Osteocyte (in vitro differentiated cells): ENCODE results near the gene EVC2. TPM values are rescaled to one million over a fixed set of nuclear protein-coding genes. Genes with fewer than 3 reads are reported as not detected.

Experiments used
- DNase-seq: peaks from one replicate; pipeline ENCODE4 v3.0.0; 2021; ENCODE audit warnings: mixed read lengths; ENCODE audit not compliant: unreplicated experiment; ENCODE audit errors: extremely low spot score
- H3K27ac Mint-ChIP-seq: one replicate; pipeline ENCODE4 v1.8.0; 2021; ENCODE audit warnings: mild to moderate bottlenecking, mixed read lengths; ENCODE audit not compliant: unreplicated experiment
- H3K27me3 Mint-ChIP-seq: one replicate; pipeline ENCODE4 v1.8.0; 2021; ENCODE audit warnings: mixed read lengths; ENCODE audit not compliant: unreplicated experiment
- H3K36me3 Mint-ChIP-seq: one replicate; pipeline ENCODE4 v1.8.0; 2021; ENCODE audit warnings: mixed read lengths; ENCODE audit not compliant: unreplicated experiment
- H3K4me1 Mint-ChIP-seq: one replicate; pipeline ENCODE4 v1.8.0; 2021; ENCODE audit warnings: mixed read lengths; ENCODE audit not compliant: unreplicated experiment
- H3K4me3 Mint-ChIP-seq: one replicate; pipeline ENCODE4 v1.8.0; 2021; ENCODE audit warnings: mild to moderate bottlenecking, moderate library complexity, mixed read lengths; ENCODE audit not compliant: unreplicated experiment
- H3K9me3 Mint-ChIP-seq: one replicate; pipeline ENCODE4 v1.8.0; 2021; ENCODE audit warnings: mixed read lengths; ENCODE audit not compliant: unreplicated experiment
- CTCF ChIP-seq: fragments of 200-600 bp; sonication (generic); IDR thresholded peaks from 2 replicates; pipeline ENCODE4 v1.5.0; 2021; ENCODE audit warnings: antibody characterized with exemption, mild to moderate bottlenecking, moderate library complexity
- long read RNA-seq: library from polyadenylated mRNA; unstranded; transcript quantifications from one replicate; pipeline ENCODE4 v2.0.0, GENCODE V29; 2021
- total RNA-seq: library from RNA; stranded (reverse); gene quantifications from 2 replicates; pipeline ENCODE4 v1.2.1, GENCODE V29; 2021

EVC2 gene
- 3.1 and 3.5 TPM in 2 replicates for total RNA-seq
- long read RNA-seq, partial matches to known transcripts = 3 of 3 reads
- long read RNA-seq, other reads (novel, unspliced or antisense) = 0 of 3 reads

- DNase-seq = no peak
- Mint-ChIP-seq H3K9me3 (no peaks in the 10 kb centered on the region), H3K27me3 (peaks cover 5% of the 10 kb centered on the region), H3K36me3 (peaks cover 2% of the 10 kb centered on the region), H3K4me3 (peak within 1 kb of the TSS; percentile 57), H3K4me1 (peaks cover 33% of the 10 kb centered on the region), H3K27ac (peak within 1 kb of the TSS; percentile 11)
- no peak for TF ChIP-seq CTCF
Measured at GRCh38 chr4:5708449-5709206, at the start of gene EVC2. Gene EVC2 (minus strand): TSS chr4:5708559. CDS start chr4:5708513, 46 bp downstream.

- no peak overlapping the region for H3K4me3 Mint-ChIP-seq
- H3K27me3 Mint-ChIP-seq = no peaks in the 10 kb centered on the region
- no peaks in the 10 kb centered on the region for H3K9me3 Mint-ChIP-seq
- peak; percentile 38 for DNase-seq
- TF ChIP-seq CTCF = no peak
- peaks cover 27% of the 10 kb centered on the region for H3K4me1 Mint-ChIP-seq
- no peak overlapping the region for H3K27ac Mint-ChIP-seq
- H3K36me3 Mint-ChIP-seq = peaks cover 33% of the 10 kb centered on the region
Measured at GRCh38 chr4:5757954-5758353, 49.6 kb upstream of the EVC2 start.

GRCh38 chr4:5757536-5757935 lies 49.2 kb upstream of the EVC2 start:
- Mint-ChIP-seq H3K4me1 (peaks cover 30% of the 10 kb centered on the region), H3K36me3 (peaks cover 33% of the 10 kb centered on the region), H3K27me3 (no peaks in the 10 kb centered on the region), H3K27ac (no peak overlapping the region), H3K4me3 (no peak overlapping the region), H3K9me3 (no peaks in the 10 kb centered on the region)
- TF ChIP-seq CTCF = no peak
- no peak for DNase-seq

GRCh38 chr4:5757091-5757490 lies 48.7 kb upstream of the EVC2 start:
- H3K9me3 Mint-ChIP-seq = no peaks in the 10 kb centered on the region
- no peaks in the 10 kb centered on the region for H3K27me3 Mint-ChIP-seq
- no peak for TF ChIP-seq CTCF
- peaks cover 33% of the 10 kb centered on the region for H3K36me3 Mint-ChIP-seq
- H3K4me1 Mint-ChIP-seq = peaks cover 35% of the 10 kb centered on the region
- H3K4me3 Mint-ChIP-seq = no peak overlapping the region
- peak; percentile 65 for DNase-seq
- no peak overlapping the region for H3K27ac Mint-ChIP-seq

- Mint-ChIP-seq H3K4me1 (peaks cover 42% of the 10 kb centered on the region), H3K27me3 (no peaks in the 10 kb centered on the region), H3K4me3 (no peak overlapping the region), H3K27ac (no peak overlapping the region), H3K36me3 (peaks cover 34% of the 10 kb centered on the region), H3K9me3 (no peaks in the 10 kb centered on the region)
- DNase-seq = peak; percentile 77
- no peak for TF ChIP-seq CTCF
Measured at GRCh38 chr4:5756271-5756670, 47.9 kb upstream of the EVC2 start.
